ENCODE data around the gene SMARCA1.

- no peak for TF ChIP-seq CTCF (IDR thresholded peaks at IDR 0.05; ENCODE audit: low read length)
- TF ChIP-seq EZH2phosphoT487 (IDR thresholded peaks at IDR 0.05; ENCODE audit: low read length), result no peak
These were observed 42.4 kb downstream of the SMARCA1 start for GRCh38 chrX:129480889-129481288.

Measured in MM.1S (cell line).